Mammary epithelial cell (primary cell): Measurements from ENCODE around the gene KCNG1.

Experiments used
- EZH2 ChIP-seq: IDR thresholded peaks from 2 replicates; pipeline ENCODE4 v1.6.1; 2012; ENCODE audit warnings: low read length, inconsistent platforms, borderline replicate concordance
- TF ChIP-seq, protein P1 (sequence below), 2 donors: IDR thresholded peaks in 1 of 2; conservative IDR thresholded peaks in 1 of 2; 2 replicates each; pipeline ENCODE4 v1.5.1; 2011 to 2012; ENCODE audit warnings: inconsistent platforms in 2 of 2, low read length in 2 of 2, mild to moderate bottlenecking in 2 of 2, control low read depth in 1 of 2, low read depth in 1 of 2; ENCODE audit not compliant: insufficient read depth in 1 of 2; ENCODE audit errors: extremely low read depth in 1 of 2

DNA sequence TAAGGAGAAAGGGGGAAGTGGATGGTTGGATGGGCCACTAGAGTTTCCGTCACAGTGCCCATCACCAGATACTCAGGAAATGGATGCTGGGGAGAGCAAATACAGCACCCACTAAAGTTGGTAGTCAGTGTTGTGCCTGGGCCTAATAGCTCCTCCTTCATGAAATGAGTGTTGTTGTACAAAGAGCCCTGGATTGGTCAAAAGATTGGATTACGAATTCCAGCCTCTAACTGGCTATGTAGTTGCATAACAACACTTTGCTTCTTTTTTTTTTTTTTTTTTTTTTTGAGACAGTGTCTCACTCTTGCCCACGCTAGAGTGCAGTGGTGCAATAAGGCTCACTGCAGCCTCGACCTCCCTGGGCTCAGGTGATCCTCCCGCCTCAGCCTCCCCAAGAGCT lies 27.4 kb downstream of the KCNG1 start:
- no peak for TF ChIP-seq EZH2
- TF ChIP-seq, protein P1, sequence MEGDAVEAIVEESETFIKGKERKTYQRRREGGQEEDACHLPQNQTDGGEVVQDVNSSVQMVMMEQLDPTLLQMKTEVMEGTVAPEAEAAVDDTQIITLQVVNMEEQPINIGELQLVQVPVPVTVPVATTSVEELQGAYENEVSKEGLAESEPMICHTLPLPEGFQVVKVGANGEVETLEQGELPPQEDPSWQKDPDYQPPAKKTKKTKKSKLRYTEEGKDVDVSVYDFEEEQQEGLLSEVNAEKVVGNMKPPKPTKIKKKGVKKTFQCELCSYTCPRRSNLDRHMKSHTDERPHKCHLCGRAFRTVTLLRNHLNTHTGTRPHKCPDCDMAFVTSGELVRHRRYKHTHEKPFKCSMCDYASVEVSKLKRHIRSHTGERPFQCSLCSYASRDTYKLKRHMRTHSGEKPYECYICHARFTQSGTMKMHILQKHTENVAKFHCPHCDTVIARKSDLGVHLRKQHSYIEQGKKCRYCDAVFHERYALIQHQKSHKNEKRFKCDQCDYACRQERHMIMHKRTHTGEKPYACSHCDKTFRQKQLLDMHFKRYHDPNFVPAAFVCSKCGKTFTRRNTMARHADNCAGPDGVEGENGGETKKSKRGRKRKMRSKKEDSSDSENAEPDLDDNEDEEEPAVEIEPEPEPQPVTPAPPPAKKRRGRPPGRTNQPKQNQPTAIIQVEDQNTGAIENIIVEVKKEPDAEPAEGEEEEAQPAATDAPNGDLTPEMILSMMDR (conservative IDR thresholded peaks at IDR 0.05 in 1 of 2, IDR thresholded peaks at IDR 0.05 in 1 of 2; ENCODE audit: extremely low read depth in 1 of 2, insufficient read depth in 1 of 2, low read depth in 1 of 2, low read length in 2 of 2) = no peak
